Choroid plexus epithelial cell (primary cell): ENCODE results near the gene EXOC4.
A peak's percentile ranks its signal among the peaks of the same experiment; 100 is the strongest.

ENCODE experiments used
- DNase-seq: peaks from one replicate; pipeline ENCODE4 v3.0.0-alpha.2; 2010; ENCODE audit warnings: low read depth
- H3K4me3 ChIP-seq: 2 replicates; pipeline ENCODE4 v1.5.1; 2011; ENCODE audit warnings: low read depth, mild to moderate bottlenecking, control low read depth, low read length, moderate library complexity
- TF ChIP-seq, protein P1 (sequence below): conservative IDR thresholded peaks from 2 replicates; pipeline ENCODE4 v1.5.1; 2011; ENCODE audit warnings: low read depth, mild to moderate bottlenecking, control low read depth, inconsistent platforms, low read length, moderate library complexity

Gene EXOC4

GRCh38 chr7:133535308-133535707, 282.4 kb downstream of the EXOC4 start:
- no peak for DNase-seq
- TF ChIP-seq, protein P1, sequence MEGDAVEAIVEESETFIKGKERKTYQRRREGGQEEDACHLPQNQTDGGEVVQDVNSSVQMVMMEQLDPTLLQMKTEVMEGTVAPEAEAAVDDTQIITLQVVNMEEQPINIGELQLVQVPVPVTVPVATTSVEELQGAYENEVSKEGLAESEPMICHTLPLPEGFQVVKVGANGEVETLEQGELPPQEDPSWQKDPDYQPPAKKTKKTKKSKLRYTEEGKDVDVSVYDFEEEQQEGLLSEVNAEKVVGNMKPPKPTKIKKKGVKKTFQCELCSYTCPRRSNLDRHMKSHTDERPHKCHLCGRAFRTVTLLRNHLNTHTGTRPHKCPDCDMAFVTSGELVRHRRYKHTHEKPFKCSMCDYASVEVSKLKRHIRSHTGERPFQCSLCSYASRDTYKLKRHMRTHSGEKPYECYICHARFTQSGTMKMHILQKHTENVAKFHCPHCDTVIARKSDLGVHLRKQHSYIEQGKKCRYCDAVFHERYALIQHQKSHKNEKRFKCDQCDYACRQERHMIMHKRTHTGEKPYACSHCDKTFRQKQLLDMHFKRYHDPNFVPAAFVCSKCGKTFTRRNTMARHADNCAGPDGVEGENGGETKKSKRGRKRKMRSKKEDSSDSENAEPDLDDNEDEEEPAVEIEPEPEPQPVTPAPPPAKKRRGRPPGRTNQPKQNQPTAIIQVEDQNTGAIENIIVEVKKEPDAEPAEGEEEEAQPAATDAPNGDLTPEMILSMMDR: no peak
- H3K4me3 ChIP-seq: no peak overlapping the region

DNA sequence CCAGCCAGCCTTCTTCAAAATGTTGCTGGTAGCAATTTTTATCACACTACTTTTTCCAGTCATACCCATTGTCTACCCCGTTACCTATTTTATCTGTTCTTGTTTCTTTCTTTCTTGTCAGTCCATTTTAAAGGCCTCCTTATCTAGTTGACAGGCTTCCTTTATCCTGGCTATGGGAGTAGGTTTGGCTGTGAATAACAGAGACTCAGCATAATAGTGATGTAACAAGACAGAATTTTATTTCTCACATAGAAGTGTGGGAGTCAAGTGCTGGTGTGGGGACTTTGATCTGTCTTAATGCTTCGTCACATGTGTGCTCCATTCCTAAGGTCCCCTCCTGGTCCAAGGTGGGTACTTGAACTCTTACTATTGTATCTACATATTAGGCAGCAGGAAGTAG, 283.6 kb downstream of the EXOC4 start:
- TF ChIP-seq, protein P1: no peak
- H3K4me3 ChIP-seq: no peak overlapping the region

GRCh38 chr7:133539016-133539415, 286.1 kb downstream of the EXOC4 start:
- peak; percentile 24 for DNase-seq
- TF ChIP-seq, protein P1: no peak
- no peak overlapping the region for H3K4me3 ChIP-seq

More for the DNA sequence above, 283.6 kb downstream of the EXOC4 start:
- DNase-seq: no peak

- peak; percentile 39 for DNase-seq
- TF ChIP-seq, protein P1: no peak
- H3K4me3 ChIP-seq: no peak overlapping the region
These were observed 287.4 kb downstream of the EXOC4 start for GRCh38 chr7:133540096-133540860.

DNA sequence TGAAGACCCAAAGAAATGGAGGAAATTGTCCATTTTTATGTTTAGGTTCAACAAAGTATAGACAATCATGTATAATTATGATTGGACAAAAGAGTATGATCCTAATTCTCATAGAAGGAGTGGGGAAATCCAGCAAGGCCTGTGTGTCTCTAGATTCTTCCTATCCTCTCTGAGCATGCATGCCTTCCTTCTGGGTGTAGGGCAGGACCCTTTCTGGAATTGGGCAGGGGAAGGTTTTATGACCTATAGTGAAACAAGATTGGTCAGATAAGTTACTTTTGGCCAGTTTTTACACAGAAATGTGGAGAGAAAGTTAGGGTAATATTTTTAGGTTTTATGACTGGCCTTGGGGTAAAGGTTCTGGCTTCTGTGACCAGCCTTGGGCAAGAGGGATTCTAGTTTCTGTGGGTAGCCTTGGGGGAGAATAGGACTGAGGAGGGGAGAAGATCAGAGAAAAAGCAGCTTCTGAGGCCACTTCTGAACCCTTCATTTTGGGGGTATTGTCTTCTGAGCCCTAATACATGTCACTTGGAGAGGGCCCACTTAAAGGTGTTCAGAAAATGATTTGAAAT, 289.4 kb downstream of the EXOC4 start:
- no peak overlapping the region for H3K4me3 ChIP-seq
- DNase-seq: no peak
- TF ChIP-seq, protein P1: no peak

DNA sequence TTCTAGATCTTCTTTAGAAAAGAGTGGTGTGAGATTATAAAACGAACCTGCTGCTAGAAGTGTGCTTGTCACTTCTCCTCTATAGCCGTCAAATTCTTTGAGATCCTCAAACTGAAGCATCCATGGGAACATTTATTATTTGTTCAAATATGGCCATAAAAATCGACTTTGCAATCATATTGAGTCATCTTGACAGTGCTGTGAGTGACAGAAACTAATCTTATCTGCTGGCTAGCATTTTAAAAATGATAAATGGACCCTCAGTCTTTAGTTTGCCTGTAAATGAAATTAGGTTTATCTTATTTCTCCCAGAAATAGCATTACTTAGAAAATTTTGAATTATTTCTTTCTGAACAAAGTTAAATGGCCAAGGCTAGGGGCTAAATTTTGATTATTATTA, 290.8 kb downstream of the EXOC4 start:
- H3K4me3 ChIP-seq: no peak overlapping the region
- TF ChIP-seq, protein P1: no peak
- DNase-seq: no peak

DNA sequence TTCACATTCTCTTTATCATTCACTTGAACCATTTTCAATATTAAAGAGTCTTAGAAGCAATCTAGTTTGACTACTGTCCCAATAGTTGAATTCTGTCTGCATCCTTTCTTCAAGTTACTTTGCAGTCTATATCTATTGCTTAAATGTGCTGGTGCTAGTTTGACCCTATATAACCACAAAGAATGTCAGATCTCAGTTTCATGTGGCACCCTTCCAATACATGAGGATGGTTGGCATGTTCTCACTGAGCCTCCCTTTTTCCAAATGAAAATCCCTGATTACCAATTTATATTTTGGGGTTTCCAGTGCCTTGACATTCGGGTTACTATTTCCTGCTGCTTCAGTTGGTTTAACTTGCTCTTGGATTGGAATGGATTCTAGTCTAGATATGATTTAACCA, 292.7 kb downstream of the EXOC4 start:
- TF ChIP-seq, protein P1: no peak
- H3K4me3 ChIP-seq: no peak overlapping the region
- DNase-seq: peak; percentile 86
